Measurements from ENCODE around the gene LMTK3.

Gene LMTK3

DNA sequence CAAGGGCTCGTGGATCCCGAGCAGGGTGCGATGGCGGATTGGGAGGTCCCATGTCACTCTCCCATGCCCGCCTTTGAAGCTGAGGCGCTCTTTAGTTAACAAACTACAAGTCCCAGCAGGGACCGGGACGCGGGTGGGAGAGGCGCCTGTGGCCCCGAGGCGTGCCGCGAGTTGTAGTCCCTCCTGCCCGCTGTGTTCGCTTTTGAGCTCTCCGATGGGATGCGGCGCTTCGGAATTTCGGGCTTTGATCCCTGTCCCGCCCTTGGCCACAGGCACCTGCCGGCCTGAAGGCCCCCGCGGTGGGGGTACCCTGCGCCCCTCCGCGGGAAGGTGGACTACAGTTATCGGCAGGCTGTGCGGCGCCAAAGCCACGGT lies 31.5 kb downstream of the LMTK3 start:
- TF ChIP-seq, protein P1, sequence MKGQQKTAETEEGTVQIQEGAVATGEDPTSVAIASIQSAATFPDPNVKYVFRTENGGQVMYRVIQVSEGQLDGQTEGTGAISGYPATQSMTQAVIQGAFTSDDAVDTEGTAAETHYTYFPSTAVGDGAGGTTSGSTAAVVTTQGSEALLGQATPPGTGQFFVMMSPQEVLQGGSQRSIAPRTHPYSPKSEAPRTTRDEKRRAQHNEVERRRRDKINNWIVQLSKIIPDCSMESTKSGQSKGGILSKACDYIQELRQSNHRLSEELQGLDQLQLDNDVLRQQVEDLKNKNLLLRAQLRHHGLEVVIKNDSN (IDR thresholded peaks at IDR 0.05): no peak
- TF ChIP-seq NFIC (IDR thresholded peaks at IDR 0.05): no peak
- no peak for TF ChIP-seq YY1 (IDR thresholded peaks at IDR 0.05; ENCODE audit: low read depth)
- TF ChIP-seq FOXM1 (IDR thresholded peaks at IDR 0.05; ENCODE audit: borderline replicate concordance, low read depth): no peak
- TF ChIP-seq CREB1 (IDR thresholded peaks at IDR 0.05; ENCODE audit: low read depth): no peak
- TF ChIP-seq TAF1 (IDR thresholded peaks at IDR 0.05; ENCODE audit: low read depth): no peak
- TF ChIP-seq EP300 (IDR thresholded peaks at IDR 0.05; ENCODE audit: borderline replicate concordance): no peak
- no peak for TF ChIP-seq TEAD4 (IDR thresholded peaks at IDR 0.05)
- TF ChIP-seq, protein P2, sequence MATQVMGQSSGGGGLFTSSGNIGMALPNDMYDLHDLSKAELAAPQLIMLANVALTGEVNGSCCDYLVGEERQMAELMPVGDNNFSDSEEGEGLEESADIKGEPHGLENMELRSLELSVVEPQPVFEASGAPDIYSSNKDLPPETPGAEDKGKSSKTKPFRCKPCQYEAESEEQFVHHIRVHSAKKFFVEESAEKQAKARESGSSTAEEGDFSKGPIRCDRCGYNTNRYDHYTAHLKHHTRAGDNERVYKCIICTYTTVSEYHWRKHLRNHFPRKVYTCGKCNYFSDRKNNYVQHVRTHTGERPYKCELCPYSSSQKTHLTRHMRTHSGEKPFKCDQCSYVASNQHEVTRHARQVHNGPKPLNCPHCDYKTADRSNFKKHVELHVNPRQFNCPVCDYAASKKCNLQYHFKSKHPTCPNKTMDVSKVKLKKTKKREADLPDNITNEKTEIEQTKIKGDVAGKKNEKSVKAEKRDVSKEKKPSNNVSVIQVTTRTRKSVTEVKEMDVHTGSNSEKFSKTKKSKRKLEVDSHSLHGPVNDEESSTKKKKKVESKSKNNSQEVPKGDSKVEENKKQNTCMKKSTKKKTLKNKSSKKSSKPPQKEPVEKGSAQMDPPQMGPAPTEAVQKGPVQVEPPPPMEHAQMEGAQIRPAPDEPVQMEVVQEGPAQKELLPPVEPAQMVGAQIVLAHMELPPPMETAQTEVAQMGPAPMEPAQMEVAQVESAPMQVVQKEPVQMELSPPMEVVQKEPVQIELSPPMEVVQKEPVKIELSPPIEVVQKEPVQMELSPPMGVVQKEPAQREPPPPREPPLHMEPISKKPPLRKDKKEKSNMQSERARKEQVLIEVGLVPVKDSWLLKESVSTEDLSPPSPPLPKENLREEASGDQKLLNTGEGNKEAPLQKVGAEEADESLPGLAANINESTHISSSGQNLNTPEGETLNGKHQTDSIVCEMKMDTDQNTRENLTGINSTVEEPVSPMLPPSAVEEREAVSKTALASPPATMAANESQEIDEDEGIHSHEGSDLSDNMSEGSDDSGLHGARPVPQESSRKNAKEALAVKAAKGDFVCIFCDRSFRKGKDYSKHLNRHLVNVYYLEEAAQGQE (IDR thresholded peaks at IDR 0.05; ENCODE audit: low read depth): no peak
- TF ChIP-seq CEBPB (IDR thresholded peaks at IDR 0.05): no peak

DNA sequence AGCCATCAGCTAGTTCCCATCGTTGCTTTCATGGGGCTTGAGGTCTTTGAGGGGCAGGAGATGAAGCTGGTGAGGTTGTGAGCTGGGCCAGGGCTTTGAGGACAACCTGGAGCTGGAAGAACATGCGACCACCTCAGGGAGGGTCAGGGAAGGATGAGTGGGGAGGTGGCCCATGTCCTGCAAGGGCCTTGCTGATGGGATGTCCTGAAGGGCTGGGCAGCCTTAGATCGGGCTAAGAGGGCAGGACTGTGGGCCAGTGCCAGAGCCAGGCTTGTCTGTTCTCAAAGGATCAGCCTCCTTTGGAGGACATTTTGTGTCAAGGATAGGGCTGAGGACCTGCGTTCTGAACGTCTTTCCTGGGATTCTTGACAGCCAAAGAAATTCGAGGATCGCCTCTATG lies 31.9 kb downstream of the LMTK3 start:
- no peak for TF ChIP-seq EP300 (IDR thresholded peaks at IDR 0.05; ENCODE audit: borderline replicate concordance)
- no peak for TF ChIP-seq TEAD4 (IDR thresholded peaks at IDR 0.05)
- TF ChIP-seq EGR1 (IDR thresholded peaks at IDR 0.05): no peak
- TF ChIP-seq TAF1 (IDR thresholded peaks at IDR 0.05; ENCODE audit: low read depth): no peak
- TF ChIP-seq, protein P1 (IDR thresholded peaks at IDR 0.05): no peak
- TF ChIP-seq FOXM1 (IDR thresholded peaks at IDR 0.05; ENCODE audit: borderline replicate concordance, low read depth): no peak
- TF ChIP-seq CREB1 (IDR thresholded peaks at IDR 0.05; ENCODE audit: low read depth): no peak
- TF ChIP-seq, protein P2 (IDR thresholded peaks at IDR 0.05; ENCODE audit: low read depth): no peak
- TF ChIP-seq, protein P3, sequence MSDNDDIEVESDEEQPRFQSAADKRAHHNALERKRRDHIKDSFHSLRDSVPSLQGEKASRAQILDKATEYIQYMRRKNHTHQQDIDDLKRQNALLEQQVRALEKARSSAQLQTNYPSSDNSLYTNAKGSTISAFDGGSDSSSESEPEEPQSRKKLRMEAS (IDR thresholded peaks at IDR 0.05): no peak
- TF ChIP-seq CEBPB (IDR thresholded peaks at IDR 0.05): no peak
- no peak for TF ChIP-seq NFIC (IDR thresholded peaks at IDR 0.05)
- no peak for TF ChIP-seq YY1 (IDR thresholded peaks at IDR 0.05; ENCODE audit: low read depth)
- no peak for TF ChIP-seq TCF12 (IDR thresholded peaks at IDR 0.05; ENCODE audit: low read depth)

DNA sequence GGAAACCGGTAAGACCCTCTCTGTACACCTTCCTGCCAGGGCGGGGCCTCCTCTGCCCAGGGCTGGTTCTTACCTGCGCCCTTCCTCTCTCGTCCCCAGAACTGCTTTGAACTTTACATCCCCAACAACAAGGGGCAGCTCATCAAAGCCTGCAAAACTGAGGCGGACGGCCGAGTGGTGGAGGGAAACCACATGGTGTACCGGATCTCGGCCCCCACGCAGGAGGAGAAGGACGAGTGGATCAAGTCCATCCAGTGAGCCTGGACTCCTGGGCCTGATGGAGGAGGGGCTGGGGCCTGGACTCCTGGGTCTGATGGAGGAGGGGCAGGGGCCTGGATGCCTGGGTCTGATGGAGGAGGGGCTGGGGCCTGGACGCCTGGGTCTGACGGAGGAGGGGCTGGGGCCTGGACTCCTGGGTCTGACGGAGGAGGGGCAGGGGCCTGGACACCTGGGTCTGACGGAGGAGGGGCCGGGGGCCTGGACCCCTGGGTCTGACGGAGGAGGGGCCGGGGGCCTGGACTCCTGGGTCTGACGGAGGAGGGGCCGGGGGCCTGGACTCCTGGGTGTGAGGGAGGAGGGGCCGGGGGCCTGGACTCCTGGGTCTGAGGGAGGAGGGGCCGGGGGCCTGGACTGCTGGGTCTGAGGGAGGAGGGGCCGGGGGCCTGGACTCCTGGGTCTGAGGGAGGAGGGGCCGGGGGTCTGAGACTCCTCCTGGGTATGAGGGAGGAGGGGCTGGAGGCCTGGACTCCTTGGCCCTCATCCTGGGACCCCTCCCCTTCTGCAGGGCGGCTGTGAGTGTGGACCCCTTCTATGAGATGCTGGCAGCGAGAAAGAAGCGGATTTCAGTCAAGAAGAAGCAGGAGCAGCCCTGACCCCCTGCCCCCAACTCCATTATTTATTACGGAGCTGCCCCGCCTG lies 33.0 kb downstream of the LMTK3 start:
- TF ChIP-seq EGR1 (IDR thresholded peaks at IDR 0.05): no peak

DNA sequence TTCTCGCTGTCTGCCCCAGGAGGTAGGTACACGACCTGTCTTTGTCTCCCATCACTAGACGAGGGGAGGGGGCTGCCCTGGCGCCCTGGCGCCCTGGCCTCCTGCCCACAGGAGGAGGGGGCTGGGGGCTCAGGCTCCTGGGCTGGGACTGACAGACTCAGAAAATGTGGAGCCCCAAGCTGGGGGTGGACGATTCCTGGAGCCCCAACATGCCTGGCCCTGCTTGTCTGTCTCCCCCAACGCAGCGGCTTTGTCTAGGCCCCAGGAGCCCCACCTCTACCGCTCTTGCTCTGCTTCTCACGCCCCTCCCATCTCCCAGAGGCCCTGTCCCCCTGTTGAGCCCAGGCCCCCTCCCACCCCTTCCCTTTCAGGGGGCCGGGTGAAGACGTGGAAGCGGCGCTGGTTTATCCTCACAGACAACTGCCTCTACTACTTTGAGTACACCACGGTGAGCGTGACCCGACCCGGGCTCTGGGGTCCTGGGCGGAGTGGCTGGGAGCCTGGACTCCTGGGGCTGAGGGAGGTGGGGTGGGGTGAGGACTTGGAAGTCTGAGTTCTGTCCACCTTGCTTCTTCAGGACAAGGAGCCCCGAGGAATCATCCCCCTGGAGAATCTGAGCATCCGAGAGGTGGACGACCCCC lies 33.8 kb downstream of the LMTK3 start:
- TF ChIP-seq YY1 (IDR thresholded peaks at IDR 0.05; ENCODE audit: low read depth) (no peak), CREB1 (IDR thresholded peaks at IDR 0.05; ENCODE audit: low read depth) (no peak), TCF12 (IDR thresholded peaks at IDR 0.05; ENCODE audit: low read depth) (no peak), ZBTB7A (IDR thresholded peaks at IDR 0.05; ENCODE audit: low read depth) (no peak), CEBPB (IDR thresholded peaks at IDR 0.05) (no peak), EP300 (IDR thresholded peaks at IDR 0.05; ENCODE audit: borderline replicate concordance) (no peak)
- TF ChIP-seq, protein P2 (IDR thresholded peaks at IDR 0.05; ENCODE audit: low read depth): no peak
